OCI-M2 (cell line): ENCODE data around the gene GPRASP2.

ENCODE experiments used
- DNase-seq: peaks from one replicate; lab custom pipeline; 2025; ENCODE audit not compliant: unreplicated experiment; lab: John Stamatoyannopoulos, UW

The GPRASP2 gene

DNA sequence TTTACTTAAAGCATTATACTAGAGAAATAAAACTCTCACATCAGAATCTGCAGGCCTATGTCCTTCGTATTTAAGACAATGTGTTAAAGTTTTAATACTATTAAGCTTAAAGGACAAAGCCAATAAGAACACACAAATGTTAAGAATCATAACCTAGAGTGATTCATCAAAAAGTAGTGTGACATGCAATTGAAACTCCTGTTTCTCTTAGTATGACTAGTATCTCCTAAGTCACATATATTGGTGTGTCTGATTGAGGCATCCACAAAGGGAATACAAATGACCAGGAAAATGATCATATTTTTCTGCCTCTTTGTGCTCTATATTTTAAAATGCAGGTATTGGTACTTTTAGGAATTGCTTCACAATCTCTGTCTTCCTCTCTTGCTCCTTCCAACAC is 32.1 kb downstream of the GPRASP2 start:
- DNase-seq = no peak

DNA sequence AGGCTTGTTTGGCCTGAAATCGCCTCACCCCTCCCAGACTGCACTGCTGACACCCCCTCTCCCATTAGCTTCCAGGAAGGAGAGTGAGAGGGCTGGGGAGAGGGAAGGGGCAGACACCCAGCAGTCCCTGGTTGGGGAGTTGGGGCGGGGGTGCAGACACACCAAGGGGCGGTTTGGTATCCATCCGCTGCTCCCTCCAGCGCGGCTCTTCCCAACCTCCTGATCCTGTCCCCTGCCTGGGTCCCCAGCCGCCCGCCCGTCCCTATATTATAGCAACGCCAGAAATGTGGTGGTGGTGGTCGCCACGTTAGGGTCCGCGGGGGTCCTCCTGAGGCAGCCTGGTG is 33.2 kb downstream of the GPRASP2 start:
- DNase-seq = no peak

- DNase-seq = no peak
Measured at GRCh38 chrX:102745857-102746584, 33.8 kb downstream of the GPRASP2 start.

- DNase-seq = no peak
Measured at GRCh38 chrX:102765217-102765616, 53.0 kb downstream of the GPRASP2 start.

DNA sequence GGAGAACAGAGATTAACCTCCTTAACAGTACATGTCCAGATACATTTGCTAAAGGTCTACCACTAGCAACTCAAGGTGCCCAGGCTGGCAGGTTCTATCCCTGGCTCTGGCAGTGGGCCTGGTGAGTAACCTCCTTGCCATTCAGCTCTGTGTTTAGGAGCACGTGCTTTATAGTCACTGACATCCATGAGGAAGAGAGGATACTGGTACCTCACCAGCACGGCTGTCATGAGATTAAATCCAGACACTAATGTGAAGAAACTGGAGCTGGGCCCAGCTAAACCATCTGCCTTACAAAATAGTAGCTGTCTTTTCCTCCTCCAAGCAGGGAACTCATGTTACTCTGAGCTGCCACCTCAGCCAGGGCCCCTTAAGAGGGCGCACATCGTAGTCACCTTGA is 53.6 kb downstream of the GPRASP2 start:
- no peak for DNase-seq

- DNase-seq = no peak
Measured at GRCh38 chrX:102767287-102767686, 55.0 kb downstream of the GPRASP2 start.
